Measurements from ENCODE around the gene RNU5D-1. TPM values are rescaled to one million over a fixed set of nuclear protein-coding genes. Genes with fewer than 3 reads are reported as not detected.

RNU5D-1 gene
- total RNA-seq (not detected), total RNA-seq (0 to 18.5 (median 2.6) reads per million in 172 experiments)
- polyA plus RNA-seq (2013, experiment 1 of 2), result not detected
- not detected for polyA plus RNA-seq (2013, experiment 2 of 2)

GRCh38 chr1:44730741-44731512 is at the start of gene RNU5D-1:
Gene RNU5D-1 (minus strand): TSS chr1:44731170.
- DNase-seq (peak; percentile 87 to 98 (median 94)), ATAC-seq (ENCODE audit: poor library complexity) (peak; percentile 76)
- Mint-ChIP-seq H3K4me1 (ENCODE audit: low read depth) (peaks cover 35% of the 10 kb centered on the region), H3K4me3 (peak within 1 kb of the TSS; percentile 68), H3K27ac (peak within 1 kb of the TSS; percentile 97), H3K9me3 (no peaks in the 10 kb centered on the region), H3K36me3 (ENCODE audit: low read depth) (no peaks in the 10 kb centered on the region), H3K27me3 (no peaks in the 10 kb centered on the region)
- POLR2A ChIA-PET, result interaction anchor here (0.6 to 6.1 kb wide), 30 partner anchors 8 to 1610 kb away, joined by 3 to 138 read pairs (median 4); partner anchors contain the start of genes BTBD19, DYNLT4, EIF2B3 and HECTD3
- peak; percentile 77 for TF ChIP-seq CTCF (IDR thresholded peaks at IDR 0.05)
- peak within 1 kb of the TSS; percentile 46 for H3K4me3 ChIP-seq (ENCODE audit: low read length)
- no peaks in the 10 kb centered on the region for H3K27me3 ChIP-seq (ENCODE audit: control insufficient read depth in 1 of 2, insufficient read depth in 2 of 2, low read length in 2 of 2)
- H3K9me3 ChIP-seq (ENCODE audit: control insufficient read depth in 1 of 2, insufficient read depth in 1 of 2, low read length in 2 of 2), result no peaks in the 10 kb centered on the region
- CTCF ChIA-PET, result interaction anchor here (0.6 to 4.0 kb wide), 23 partner anchors 9 to 573 kb away, joined by 3 to 20 read pairs (median 5); partner anchors contain the start of genes BEST4, BTBD19, DMAP1 and DYNLT4
- no peaks in the 10 kb centered on the region for H3K36me3 ChIP-seq (ENCODE audit: insufficient read depth, low read length)
- intact Hi-C loops (cut with DNase I, micrococcal nuclease), result loop anchor here (1.0 to 5.0 kb wide), 11 partner anchors 8 to 851 kb away; partner anchors contain the start of genes RPS8 (in 2 of the 2), ARMH1 (in 1 of the 2), HECTD3 (in 1 of the 2) and KIF2C (in 1 of the 2)
- peak within 1 kb of the TSS; percentile 93 to 96 for H3K27ac ChIP-seq (ENCODE audit: low read depth in 1 of 2, low read length in 2 of 2)
- H3K4me1 ChIP-seq (ENCODE audit: insufficient read depth, low read length), result peaks cover 33% of the 10 kb centered on the region

- H3K9me3 ChIP-seq (ENCODE audit: control insufficient read depth in 1 of 2, insufficient read depth in 1 of 2, low read length in 2 of 2), result no peaks in the 10 kb centered on the region
- H3K4me3 ChIP-seq (ENCODE audit: low read length), result no peak overlapping the region
- H3K4me3 Mint-ChIP-seq, result no peak overlapping the region
- DNase-seq (no peak), ATAC-seq (ENCODE audit: poor library complexity) (no peak)
- H3K4me1 Mint-ChIP-seq (ENCODE audit: low read depth), result peaks cover 57% of the 10 kb centered on the region
- no peaks in the 10 kb centered on the region for H3K9me3 Mint-ChIP-seq
- H3K36me3 Mint-ChIP-seq (ENCODE audit: low read depth), result peaks cover 57% of the 10 kb centered on the region
- H3K27ac ChIP-seq (ENCODE audit: low read depth in 1 of 2, low read length in 2 of 2), result no peak overlapping the region
- H3K27me3 Mint-ChIP-seq, result no peaks in the 10 kb centered on the region
- no peak overlapping the region for H3K27ac Mint-ChIP-seq
- H3K27me3 ChIP-seq (ENCODE audit: control insufficient read depth in 1 of 2, insufficient read depth in 2 of 2, low read length in 2 of 2), result no peaks in the 10 kb centered on the region
- ChIA-PET CTCF (no interaction called here), POLR2A (interaction anchor here (0.9 to 1.7 kb wide), 2 partner anchors 39 to 559 kb away, joined by 3 to 4 read pairs; partner anchors contain the start of genes MUTYH and TOE1)
- intact Hi-C loops (cut with DNase I, micrococcal nuclease), result loop anchor here in 1 of 2 experiments (5.0 kb wide), 2 partner anchors 42 to 522 kb away; no protein-coding TSS in a partner anchor
- peaks cover 53% of the 10 kb centered on the region for H3K36me3 ChIP-seq (ENCODE audit: insufficient read depth, low read length)
- H3K4me1 ChIP-seq (ENCODE audit: insufficient read depth, low read length), result peaks cover 49% of the 10 kb centered on the region
- TF ChIP-seq CTCF (IDR thresholded peaks at IDR 0.05), result no peak
Observed at GRCh38 chr1:44780583-44781121, 49.7 kb upstream of the RNU5D-1 start.
